Activated CD8-positive, alpha-beta T cell treated with anti-CD3 and anti-CD28 coated beads for 36 hours (primary cell): ENCODE measurements around the gene TIPARP. TPM values are rescaled to one million over a fixed set of nuclear protein-coding genes. Genes with fewer than 3 reads are reported as not detected.

Experiments used
- ATAC-seq: fragments of 200-7000 bp; cut with Tn5 transposase; one replicate; pipeline ENCODE4 v1.10.0; 2021; ENCODE audit warnings: mild to moderate bottlenecking, moderate library complexity
- CTCF ChIA-PET: fragments of 350-600 bp; sonication (Branson Sonifier 250); formaldehyde crosslinking; loops from one replicate; lab custom pipeline; 2021; ENCODE audit warnings: antibody characterized with exemption; lab: Charles Lee
- POLR2A ChIA-PET: fragments of 350-600 bp; sonication (Branson Sonifier 250); formaldehyde crosslinking; loops from one replicate; lab custom pipeline; 2021; ENCODE audit warnings: antibody characterized with exemption; lab: Charles Lee
- DNase-seq: peaks from one replicate; pipeline ENCODE4 v3.0.0-alpha.2; 2020
- H3K27ac Mint-ChIP-seq: one replicate; pipeline ENCODE4 v1.8.0; 2021; ENCODE audit warnings: mild to moderate bottlenecking, mixed read lengths
- H3K27me3 Mint-ChIP-seq: one replicate; pipeline ENCODE4 v1.8.0; 2021; ENCODE audit warnings: mixed read lengths
- H3K36me3 Mint-ChIP-seq: one replicate; pipeline ENCODE4 v1.8.0; 2021; ENCODE audit warnings: low read depth, mixed read lengths
- H3K4me1 Mint-ChIP-seq: one replicate; pipeline ENCODE4 v1.8.0; 2021; ENCODE audit warnings: low read depth, mixed read lengths
- H3K4me3 Mint-ChIP-seq: one replicate; pipeline ENCODE4 v1.8.0; 2021; ENCODE audit warnings: mild to moderate bottlenecking, moderate library complexity, mixed read lengths
- H3K9me3 Mint-ChIP-seq: one replicate; pipeline ENCODE4 v1.8.0; 2021; ENCODE audit warnings: mixed read lengths
- intact Hi-C: fragments of 100-400 bp; cut with micrococcal nuclease; formaldehyde crosslinking; loops from one replicate; pipeline ENCODE4 v1.10.0; 2022
- total RNA-seq, 2 experiments: library from RNA; stranded (reverse); gene quantifications; one replicate each; pipeline ENCODE4 v1.2.3, GENCODE V29; 2021
- TF ChIP-seq, protein P1 (sequence below): fragments of 200-600 bp; IDR thresholded peaks from one replicate; pipeline ENCODE4 v1.8.0; 2022; ENCODE audit warnings: antibody characterized with exemption, mild to moderate bottlenecking

Gene TIPARP
- total RNA-seq, 2 experiments from 2014 or later, result 28.0 to 30.0 TPM

DNA sequence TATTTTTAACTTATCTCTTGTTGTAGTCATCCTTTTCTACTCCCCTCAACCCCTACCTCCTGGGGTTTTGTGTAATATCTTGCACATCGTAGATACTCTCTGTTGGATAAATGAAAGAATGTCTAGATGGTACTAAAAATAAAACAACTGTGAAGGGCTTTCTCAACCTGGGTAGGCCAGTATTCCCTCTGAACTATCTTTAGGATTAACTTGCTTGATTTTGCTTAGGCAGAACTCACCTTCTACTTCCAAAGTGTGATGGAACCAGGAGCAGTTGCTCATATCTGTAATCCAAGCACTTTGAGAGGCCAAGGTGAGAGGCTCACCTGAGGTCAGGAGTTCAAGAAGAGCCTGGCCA is 32.8 kb upstream of the TIPARP start:
- no peaks in the 10 kb centered on the region for H3K27me3 Mint-ChIP-seq
- CTCF ChIA-PET, result no interaction called here

DNA sequence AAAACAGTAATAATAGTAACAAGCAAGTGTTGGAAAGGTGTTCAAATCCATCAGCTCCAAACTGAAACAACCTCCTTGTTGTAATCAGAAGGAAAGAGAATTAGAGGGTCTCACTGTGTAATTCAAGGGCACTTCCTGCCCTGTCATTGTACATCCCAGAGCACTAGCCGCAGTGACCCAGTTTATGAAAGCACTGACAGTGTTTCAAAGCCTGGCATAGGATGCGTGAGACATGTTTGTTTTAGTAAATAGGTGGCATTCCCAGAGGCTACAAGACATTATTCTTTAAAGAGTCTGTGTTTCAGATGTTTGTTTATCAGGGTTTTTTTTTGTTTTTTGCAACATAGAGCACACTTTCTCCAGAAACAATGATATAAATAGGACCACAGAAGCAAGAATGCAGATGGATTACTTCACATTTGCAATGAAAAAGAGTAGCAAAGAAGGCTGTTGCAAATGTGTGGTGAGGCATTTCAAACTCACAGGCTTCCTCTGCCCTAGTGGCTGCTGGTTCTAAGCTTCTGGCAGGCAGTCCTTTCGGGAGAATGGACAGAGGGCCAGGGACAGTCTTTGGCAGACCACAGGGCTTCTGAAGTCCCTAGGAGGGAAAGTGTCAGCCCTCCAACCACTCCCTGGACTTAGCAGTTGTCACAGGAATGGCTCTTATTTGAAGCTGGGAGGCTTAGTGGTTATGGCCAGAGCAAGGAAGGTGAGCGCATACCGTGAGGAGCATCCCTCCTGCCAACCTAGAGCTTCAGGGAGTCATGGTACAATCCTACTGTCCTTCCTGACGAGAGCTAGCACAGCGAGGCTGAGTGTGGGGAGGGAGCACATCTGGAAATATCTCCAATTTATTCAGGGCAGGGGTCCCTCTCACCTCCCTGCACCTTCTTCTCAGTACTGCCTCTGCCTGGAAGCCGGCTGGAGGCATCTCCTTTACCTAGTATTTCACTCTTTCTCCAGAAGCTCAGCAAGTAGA is 31.4 kb upstream of the TIPARP start:
- ChIA-PET POLR2A (interaction anchor here (0.8 to 2.2 kb wide), 4 partner anchors 33 to 96 kb away, joined by 3 to 8 read pairs (median 4); partner anchors contain the start of gene SSR3), CTCF (interaction anchor here (0.8 kb wide), 1 partner anchor 31 kb away, joined by 3 read pairs; no protein-coding TSS in a partner anchor)
- TF ChIP-seq, protein P1, sequence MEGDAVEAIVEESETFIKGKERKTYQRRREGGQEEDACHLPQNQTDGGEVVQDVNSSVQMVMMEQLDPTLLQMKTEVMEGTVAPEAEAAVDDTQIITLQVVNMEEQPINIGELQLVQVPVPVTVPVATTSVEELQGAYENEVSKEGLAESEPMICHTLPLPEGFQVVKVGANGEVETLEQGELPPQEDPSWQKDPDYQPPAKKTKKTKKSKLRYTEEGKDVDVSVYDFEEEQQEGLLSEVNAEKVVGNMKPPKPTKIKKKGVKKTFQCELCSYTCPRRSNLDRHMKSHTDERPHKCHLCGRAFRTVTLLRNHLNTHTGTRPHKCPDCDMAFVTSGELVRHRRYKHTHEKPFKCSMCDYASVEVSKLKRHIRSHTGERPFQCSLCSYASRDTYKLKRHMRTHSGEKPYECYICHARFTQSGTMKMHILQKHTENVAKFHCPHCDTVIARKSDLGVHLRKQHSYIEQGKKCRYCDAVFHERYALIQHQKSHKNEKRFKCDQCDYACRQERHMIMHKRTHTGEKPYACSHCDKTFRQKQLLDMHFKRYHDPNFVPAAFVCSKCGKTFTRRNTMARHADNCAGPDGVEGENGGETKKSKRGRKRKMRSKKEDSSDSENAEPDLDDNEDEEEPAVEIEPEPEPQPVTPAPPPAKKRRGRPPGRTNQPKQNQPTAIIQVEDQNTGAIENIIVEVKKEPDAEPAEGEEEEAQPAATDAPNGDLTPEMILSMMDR, result no peak
- peaks cover 17% of the 10 kb centered on the region for H3K4me1 Mint-ChIP-seq
- peak overlapping the region; percentile 79 for H3K27ac Mint-ChIP-seq
- H3K4me3 Mint-ChIP-seq, result peak overlapping the region; percentile 51
- DNase-seq, result no peak
- ATAC-seq, result peak; percentile 5
- peaks cover 1% of the 10 kb centered on the region for H3K9me3 Mint-ChIP-seq
- no peaks in the 10 kb centered on the region for H3K36me3 Mint-ChIP-seq
- intact Hi-C loops, result no loop called here
- peaks cover 3% of the 10 kb centered on the region for H3K27me3 Mint-ChIP-seq

More for the DNA sequence above, 32.8 kb upstream of the TIPARP start:
- H3K9me3 Mint-ChIP-seq, result no peaks in the 10 kb centered on the region
- no peak overlapping the region for H3K27ac Mint-ChIP-seq
- ATAC-seq, result no peak
- POLR2A ChIA-PET, result no interaction called here
- no peak overlapping the region for H3K4me3 Mint-ChIP-seq
- intact Hi-C loops, result no loop called here
- DNase-seq, result no peak
- H3K4me1 Mint-ChIP-seq, result peaks cover 17% of the 10 kb centered on the region
- H3K36me3 Mint-ChIP-seq, result no peaks in the 10 kb centered on the region
- TF ChIP-seq, protein P1, result no peak

- DNase-seq (peak; percentile 61), ATAC-seq (peak; percentile 86)
- Mint-ChIP-seq H3K4me1 (peaks cover 17% of the 10 kb centered on the region), H3K27ac (peak overlapping the region; percentile 79), H3K4me3 (peak overlapping the region; percentile 51), H3K36me3 (no peaks in the 10 kb centered on the region), H3K9me3 (peaks cover 1% of the 10 kb centered on the region), H3K27me3 (peaks cover 3% of the 10 kb centered on the region)
- CTCF ChIA-PET, result interaction anchor here (0.8 kb wide), 1 partner anchor 30 kb away, joined by 3 read pairs; no protein-coding TSS in a partner anchor
- TF ChIP-seq, protein P1, result no peak
- intact Hi-C loops, result no loop called here
- POLR2A ChIA-PET, result interaction anchor here (0.8 to 2.2 kb wide), 5 partner anchors 32 to 172 kb away, joined by 3 to 8 read pairs (median 3); partner anchors contain the start of gene SSR3
Measured at GRCh38 chr3:156643729-156644389, 30.5 kb upstream of the TIPARP start.

DNA sequence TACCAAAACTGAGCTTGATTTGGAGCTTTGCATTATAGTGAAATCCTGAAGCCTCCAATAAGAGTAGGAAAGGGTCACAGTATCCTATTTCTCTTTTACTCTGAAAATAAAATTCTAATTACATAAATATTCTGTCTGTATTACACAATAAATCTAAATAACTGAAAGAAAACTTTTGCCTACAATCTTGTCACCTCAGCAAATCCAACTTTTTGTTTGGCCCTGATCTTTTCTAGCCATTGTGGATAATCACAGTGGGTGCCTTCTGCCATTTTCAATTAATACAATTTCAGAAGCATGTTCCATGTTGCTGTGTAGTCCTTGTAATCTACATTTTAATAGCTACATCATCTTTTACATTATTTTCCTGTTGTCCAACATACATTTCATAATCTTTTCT is 29.4 kb upstream of the TIPARP start:
- Mint-ChIP-seq H3K4me1 (peaks cover 17% of the 10 kb centered on the region), H3K27me3 (peaks cover 3% of the 10 kb centered on the region), H3K4me3 (no peak overlapping the region), H3K27ac (no peak overlapping the region), H3K36me3 (no peaks in the 10 kb centered on the region), H3K9me3 (peaks cover 1% of the 10 kb centered on the region)
- DNase-seq, result no peak
- POLR2A ChIA-PET, result interaction anchor here (1.1 kb wide), 1 partner anchor 170 kb away, joined by 3 read pairs; no protein-coding TSS in a partner anchor
- TF ChIP-seq, protein P1, result no peak
- ATAC-seq, result no peak
- intact Hi-C loops, result no loop called here
- CTCF ChIA-PET, result interaction anchor here (1.2 to 1.6 kb wide), 2 partner anchors 10 to 28 kb away, joined by 4 to 5 read pairs; no protein-coding TSS in a partner anchor
